LNCAP (cell line): ENCODE data around the gene C3.

Experiments
- TF ChIP-seq, protein P1 (sequence below): fragments of 450-650 bp; IDR thresholded peaks from 2 replicates; pipeline ENCODE4 v1.5.1; 2017; ENCODE audit warnings: mild to moderate bottlenecking

Gene C3

GRCh38 chr19:6723108-6723618, 2.7 kb upstream of the C3 start:
- TF ChIP-seq, protein P1, sequence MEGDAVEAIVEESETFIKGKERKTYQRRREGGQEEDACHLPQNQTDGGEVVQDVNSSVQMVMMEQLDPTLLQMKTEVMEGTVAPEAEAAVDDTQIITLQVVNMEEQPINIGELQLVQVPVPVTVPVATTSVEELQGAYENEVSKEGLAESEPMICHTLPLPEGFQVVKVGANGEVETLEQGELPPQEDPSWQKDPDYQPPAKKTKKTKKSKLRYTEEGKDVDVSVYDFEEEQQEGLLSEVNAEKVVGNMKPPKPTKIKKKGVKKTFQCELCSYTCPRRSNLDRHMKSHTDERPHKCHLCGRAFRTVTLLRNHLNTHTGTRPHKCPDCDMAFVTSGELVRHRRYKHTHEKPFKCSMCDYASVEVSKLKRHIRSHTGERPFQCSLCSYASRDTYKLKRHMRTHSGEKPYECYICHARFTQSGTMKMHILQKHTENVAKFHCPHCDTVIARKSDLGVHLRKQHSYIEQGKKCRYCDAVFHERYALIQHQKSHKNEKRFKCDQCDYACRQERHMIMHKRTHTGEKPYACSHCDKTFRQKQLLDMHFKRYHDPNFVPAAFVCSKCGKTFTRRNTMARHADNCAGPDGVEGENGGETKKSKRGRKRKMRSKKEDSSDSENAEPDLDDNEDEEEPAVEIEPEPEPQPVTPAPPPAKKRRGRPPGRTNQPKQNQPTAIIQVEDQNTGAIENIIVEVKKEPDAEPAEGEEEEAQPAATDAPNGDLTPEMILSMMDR = no peak

- TF ChIP-seq, protein P1 = no peak
These were observed 1.3 kb upstream of the C3 start for GRCh38 chr19:6721773-6722172.

DNA sequence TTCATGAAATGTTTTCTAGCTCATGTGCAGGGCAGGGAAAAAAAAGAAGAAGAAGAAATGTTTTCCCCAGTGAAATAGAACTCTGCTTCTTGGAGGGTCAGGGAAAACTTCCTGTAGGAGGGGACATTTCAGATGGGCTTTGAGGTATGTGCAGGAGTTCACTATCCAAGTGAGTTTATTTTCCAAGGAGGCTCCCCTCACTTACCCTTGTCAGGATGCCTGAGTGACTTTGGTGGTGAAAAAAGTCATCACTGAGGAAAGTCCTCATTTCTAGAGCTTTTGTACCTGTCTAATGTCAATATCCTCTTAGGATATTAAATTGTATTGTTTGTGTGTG, 656 bp upstream of the C3 start:
- TF ChIP-seq, protein P1 = no peak

DNA sequence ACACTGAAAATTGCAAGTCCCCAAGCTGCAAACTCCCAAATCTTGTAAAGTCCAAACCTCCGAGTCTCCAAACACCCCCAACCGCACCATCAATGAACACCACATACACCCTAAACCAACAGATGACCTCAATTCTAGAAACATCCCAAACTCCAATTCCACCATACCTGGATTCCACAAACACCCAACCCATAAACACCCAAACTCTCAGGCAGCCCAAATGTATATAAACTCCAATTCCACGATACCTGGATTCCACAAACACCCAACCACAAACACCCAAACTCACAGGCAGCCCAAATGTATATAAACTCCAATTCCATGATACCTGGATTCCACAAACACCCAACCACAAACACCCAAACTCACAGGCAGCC, 470 bp downstream of the C3 start:
- TF ChIP-seq, protein P1 = no peak

- TF ChIP-seq, protein P1 = no peak
These were observed 949 bp downstream of the C3 start for GRCh38 chr19:6719540-6719861.

DNA sequence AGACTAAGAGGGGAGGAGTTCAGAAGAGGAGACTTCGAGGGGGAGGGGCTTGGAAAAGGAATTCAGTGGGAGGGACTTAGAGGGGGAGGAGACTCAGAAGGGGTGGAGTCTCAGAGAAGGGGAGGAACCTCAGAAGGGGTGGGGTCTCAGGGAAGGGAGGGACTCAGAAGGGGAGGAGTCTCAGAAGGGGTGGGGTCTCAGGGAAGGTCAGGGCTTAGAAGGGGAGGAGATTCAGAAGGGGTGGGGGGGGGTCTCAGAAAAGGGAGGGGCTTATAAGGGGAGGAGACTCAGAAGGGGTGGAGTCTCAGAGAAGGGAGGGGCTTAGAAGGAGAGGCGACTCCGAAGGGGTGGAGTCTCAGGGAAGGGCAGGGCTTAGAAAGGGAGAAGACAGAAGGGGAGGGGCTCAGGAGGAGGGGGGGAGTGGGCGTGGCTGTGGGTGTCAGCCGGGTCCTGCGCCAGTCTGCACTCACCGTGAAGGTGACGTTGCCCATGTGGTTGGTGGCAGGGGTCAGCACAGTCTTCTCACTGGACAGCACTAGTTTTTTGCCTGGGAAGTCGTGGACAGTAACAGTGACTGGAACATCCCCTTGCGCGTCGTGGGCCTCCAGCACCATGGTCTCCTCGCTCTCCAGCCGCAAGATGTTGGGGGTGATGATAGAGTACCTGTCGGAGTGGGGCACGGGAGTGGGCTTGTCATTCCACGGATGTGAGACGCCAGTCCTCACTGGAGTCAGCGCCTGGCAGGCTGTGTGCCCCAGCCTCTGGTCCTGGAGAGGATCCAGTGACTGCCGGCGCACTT, 1.5 kb downstream of the C3 start:
- TF ChIP-seq, protein P1 = no peak

DNA sequence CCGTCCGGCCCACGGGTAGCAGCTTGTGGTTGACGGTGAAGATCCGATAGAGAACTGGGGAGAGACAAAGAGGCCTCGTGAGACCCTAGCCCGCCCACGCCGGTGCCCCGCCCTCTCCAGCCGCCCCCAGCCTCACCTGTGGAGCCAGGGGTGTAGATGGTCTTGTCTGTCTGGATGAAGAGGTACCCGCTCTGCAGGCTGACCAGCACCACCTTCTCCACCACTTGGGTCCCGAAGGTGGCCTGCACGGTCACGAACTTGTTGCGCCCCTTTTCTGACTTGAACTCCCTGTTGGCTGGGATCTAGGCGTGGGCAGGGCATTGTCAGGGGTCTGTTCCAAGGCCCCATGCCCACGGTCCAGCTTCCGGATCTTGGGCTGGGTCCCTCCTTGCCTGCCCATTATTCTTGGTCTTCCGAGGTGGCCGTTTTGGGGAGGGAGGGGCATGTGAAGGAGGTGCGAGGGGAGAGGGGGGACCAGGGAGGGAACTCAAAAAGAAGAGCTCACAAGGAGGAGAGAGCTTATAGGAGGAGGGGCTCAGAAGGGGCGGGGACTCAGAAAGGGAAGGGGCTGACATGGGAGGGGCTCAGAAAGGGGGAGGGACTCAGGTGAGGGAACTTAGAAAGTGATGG, 2.2 kb downstream of the C3 start:
- TF ChIP-seq, protein P1 = no peak
